ENCODE data around the gene ALDOC.

- no peak for TF ChIP-seq POLR2A (IDR thresholded peaks at IDR 0.05; ENCODE audit: low read length)
- TF ChIP-seq CTCF (IDR thresholded peaks at IDR 0.05) = no peak
- no peak for TF ChIP-seq REST (IDR thresholded peaks at IDR 0.05)
- no peak for TF ChIP-seq SREBF2 (IDR thresholded peaks at IDR 0.05)
- no peak for TF ChIP-seq HOXA7 (CRISPR knock-in tag; IDR thresholded peaks at IDR 0.05)
- TF ChIP-seq CBX2 (IDR thresholded peaks at IDR 0.05; ENCODE audit: borderline replicate concordance, low read depth) = no peak
- no peak for TF ChIP-seq JUN (IDR thresholded peaks at IDR 0.05)
- TF ChIP-seq RCOR1 (IDR thresholded peaks at IDR 0.05; ENCODE audit: low read depth, low read length) = no peak
Measured at GRCh38 chr17:28573521-28573920, 3.2 kb downstream of the ALDOC start.
